GM13976 (cell line): ENCODE results near the gene TUBB6.

Source experiments
- DNase-seq: peaks from one replicate; pipeline ENCODE4 v3.0.0; 2012; ENCODE audit warnings: low spot score
- in situ Hi-C: fragments of 300-500 bp; cut with MboI; formaldehyde crosslinking; loops from one replicate; pipeline ENCODE4 v1.12.0; 2022; ENCODE audit warnings: low sequenced_read_pairs, mixed read lengths, inconsistent platforms; ENCODE audit not compliant: unreplicated experiment
- TF ChIP-seq, protein P1 (sequence below): IDR thresholded peaks from 2 replicates; pipeline ENCODE4 v1.5.1; 2012; ENCODE audit warnings: borderline replicate concordance, mild to moderate bottlenecking; ENCODE audit not compliant: insufficient read depth; ENCODE audit errors: extremely low read depth, missing control alignments, control extremely low read depth

The TUBB6 gene

DNA sequence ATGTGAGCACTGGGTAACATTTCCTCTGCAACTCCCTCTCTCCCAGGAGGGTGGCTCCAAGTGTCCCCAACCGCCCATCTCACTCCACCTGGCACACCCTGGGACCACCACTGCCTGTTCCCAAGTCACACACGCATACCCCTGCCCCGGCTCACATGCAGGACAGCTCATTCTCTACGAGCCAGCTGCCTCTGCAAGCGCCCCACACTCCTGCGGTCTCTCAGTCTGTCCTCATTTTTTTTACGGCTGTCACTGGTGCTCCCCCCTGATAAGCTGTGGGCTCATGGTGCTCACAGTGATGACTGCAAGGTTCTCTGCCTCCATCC, 38.2 kb downstream of the TUBB6 start:
- TF ChIP-seq, protein P1, sequence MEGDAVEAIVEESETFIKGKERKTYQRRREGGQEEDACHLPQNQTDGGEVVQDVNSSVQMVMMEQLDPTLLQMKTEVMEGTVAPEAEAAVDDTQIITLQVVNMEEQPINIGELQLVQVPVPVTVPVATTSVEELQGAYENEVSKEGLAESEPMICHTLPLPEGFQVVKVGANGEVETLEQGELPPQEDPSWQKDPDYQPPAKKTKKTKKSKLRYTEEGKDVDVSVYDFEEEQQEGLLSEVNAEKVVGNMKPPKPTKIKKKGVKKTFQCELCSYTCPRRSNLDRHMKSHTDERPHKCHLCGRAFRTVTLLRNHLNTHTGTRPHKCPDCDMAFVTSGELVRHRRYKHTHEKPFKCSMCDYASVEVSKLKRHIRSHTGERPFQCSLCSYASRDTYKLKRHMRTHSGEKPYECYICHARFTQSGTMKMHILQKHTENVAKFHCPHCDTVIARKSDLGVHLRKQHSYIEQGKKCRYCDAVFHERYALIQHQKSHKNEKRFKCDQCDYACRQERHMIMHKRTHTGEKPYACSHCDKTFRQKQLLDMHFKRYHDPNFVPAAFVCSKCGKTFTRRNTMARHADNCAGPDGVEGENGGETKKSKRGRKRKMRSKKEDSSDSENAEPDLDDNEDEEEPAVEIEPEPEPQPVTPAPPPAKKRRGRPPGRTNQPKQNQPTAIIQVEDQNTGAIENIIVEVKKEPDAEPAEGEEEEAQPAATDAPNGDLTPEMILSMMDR = no peak
- no peak for DNase-seq
- in situ Hi-C loops = no loop called here

- TF ChIP-seq, protein P1 = no peak
- in situ Hi-C loops = no loop called here
- DNase-seq = no peak
Measured at GRCh38 chr18:12347895-12348294, 39.9 kb downstream of the TUBB6 start.

- DNase-seq = no peak
- in situ Hi-C loops = no loop called here
- TF ChIP-seq, protein P1 = no peak
Measured at GRCh38 chr18:12352188-12352587, 44.1 kb downstream of the TUBB6 start.

DNA sequence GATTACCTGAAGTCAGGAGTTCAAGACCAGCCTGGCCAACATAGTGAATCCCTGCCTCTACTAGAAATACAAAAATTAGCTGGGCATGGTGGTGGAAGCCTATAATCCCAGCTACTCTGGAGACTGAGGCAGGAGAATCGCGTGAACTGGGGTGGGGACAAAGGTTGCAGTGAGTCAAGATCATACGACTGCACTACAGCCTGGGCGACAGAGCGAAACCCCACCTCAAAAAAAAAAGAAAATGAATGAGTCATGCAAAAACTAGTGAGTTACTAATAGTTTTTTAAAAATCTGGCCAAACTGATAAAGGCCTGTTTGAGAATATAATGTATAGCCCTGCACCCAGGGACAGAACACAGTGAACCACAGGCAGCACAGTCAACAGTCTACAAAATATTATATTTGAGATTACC, 51.5 kb downstream of the TUBB6 start:
- DNase-seq = no peak
- TF ChIP-seq, protein P1 = no peak
- in situ Hi-C loops = no loop called here

GRCh38 chr18:12361770-12362378, 53.8 kb downstream of the TUBB6 start:
- no peak for DNase-seq
- in situ Hi-C loops = no loop called here
- TF ChIP-seq, protein P1 = no peak

DNA sequence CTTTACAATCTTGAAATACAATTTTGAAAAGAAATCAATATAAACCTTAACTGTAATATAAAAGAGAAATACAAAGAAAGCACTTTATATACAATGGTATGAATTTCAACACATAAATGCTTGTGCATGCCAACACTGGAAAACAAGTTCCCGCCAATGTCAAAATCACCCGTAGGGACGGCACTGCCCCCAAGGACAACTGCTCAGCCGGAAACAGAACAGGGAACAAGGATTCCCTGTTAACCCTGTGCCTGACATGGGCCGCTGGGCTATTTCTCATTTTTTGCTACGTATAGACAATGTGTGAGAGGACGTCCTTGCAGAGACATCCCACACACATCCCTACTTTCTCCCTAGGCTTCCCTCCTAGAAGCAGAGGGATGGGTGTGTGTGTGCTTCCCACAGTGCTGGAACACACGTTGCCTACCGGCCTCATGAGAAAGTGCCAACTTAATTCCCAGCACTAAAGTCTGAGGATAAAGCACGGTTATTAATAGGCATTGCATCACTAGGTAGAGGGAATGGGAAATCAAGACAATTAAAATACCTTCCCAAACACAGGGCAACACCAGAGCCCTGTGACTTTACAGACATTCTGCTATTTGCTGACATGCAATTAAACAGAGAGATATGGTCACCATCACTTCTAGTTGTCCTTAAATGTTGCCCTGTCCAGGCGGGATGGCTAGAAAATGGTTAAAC, 54.6 kb downstream of the TUBB6 start:
- no peak for DNase-seq
- in situ Hi-C loops = no loop called here
- TF ChIP-seq, protein P1 = no peak
